Hepatocyte (in vitro differentiated cells): Measurements from ENCODE around the gene PLCL2. TPM values are rescaled to one million over a fixed set of nuclear protein-coding genes. Genes with fewer than 3 reads are reported as not detected.

ENCODE experiments used
- DNase-seq: peaks from one replicate; pipeline ENCODE4 v3.0.0-alpha.2; 2016; ENCODE audit warnings: low spot score
- H2AFZ ChIP-seq: fragments of 200-600 bp; sonication (generic); 2 replicates; pipeline ENCODE4 v1.6.0; 2016; ENCODE audit warnings: antibody characterized with exemption, mild to moderate bottlenecking
- H3K27ac ChIP-seq: fragments of 200-600 bp; sonication (generic); 2 replicates; pipeline ENCODE4 v1.5.1; 2016; ENCODE audit warnings: mild to moderate bottlenecking
- H3K27me3 ChIP-seq: fragments of 200-600 bp; sonication (generic); 2 replicates; pipeline ENCODE4 v1.6.1; 2016
- H3K36me3 ChIP-seq: fragments of 200-600 bp; sonication (generic); replicated peaks from 2 replicates; pipeline ENCODE4 v1.5.1; 2016; ENCODE audit warnings: low read depth; ENCODE audit not compliant: insufficient read depth
- H3K4me1 ChIP-seq: fragments of 200-600 bp; sonication (generic); 2 replicates; pipeline ENCODE4 v1.5.1; 2016; ENCODE audit warnings: mild to moderate bottlenecking, moderate library complexity; ENCODE audit not compliant: insufficient read depth
- H3K4me2 ChIP-seq: fragments of 200-600 bp; sonication (generic); 2 replicates; pipeline ENCODE4 v1.6.0; 2016
- H3K4me3 ChIP-seq: fragments of 200-600 bp; sonication (generic); 2 replicates; pipeline ENCODE4 v1.5.1; 2016; ENCODE audit warnings: mild to moderate bottlenecking
- H3K79me2 ChIP-seq: fragments of 200-600 bp; sonication (generic); 2 replicates; pipeline ENCODE4 v1.6.0; 2017; ENCODE audit warnings: mild to moderate bottlenecking
- H3K9me2 ChIP-seq: fragments of 200-600 bp; sonication (generic); replicated peaks from 2 replicates; pipeline ENCODE4 v1.6.0; 2017; ENCODE audit warnings: mild to moderate bottlenecking; ENCODE audit not compliant: insufficient read depth
- H3K9me3 ChIP-seq: fragments of 200-600 bp; sonication (generic); 2 replicates; pipeline ENCODE4 v1.5.1; 2016; ENCODE audit warnings: low read depth, mild to moderate bottlenecking
- H4K20me1 ChIP-seq: fragments of 200-600 bp; sonication (generic); 2 replicates; pipeline ENCODE4 v1.6.0; 2016; ENCODE audit warnings: mild to moderate bottlenecking; ENCODE audit not compliant: insufficient read depth, poor library complexity, severe bottlenecking
- CTCF ChIP-seq: fragments of 200-600 bp; sonication (generic); IDR thresholded peaks from 2 replicates; pipeline ENCODE4 v1.5.1; 2016; ENCODE audit warnings: antibody characterized with exemption, mild to moderate bottlenecking; ENCODE audit not compliant: poor library complexity
- EZH2 ChIP-seq: fragments of 200-600 bp; sonication (generic); IDR thresholded peaks from 2 replicates; pipeline ENCODE4 v1.6.1; 2016; ENCODE audit warnings: antibody characterized with exemption, mild to moderate bottlenecking, borderline replicate concordance
- EZH2phosphoT487 ChIP-seq: fragments of 200-600 bp; sonication (generic); IDR thresholded peaks from one replicate; pipeline ENCODE4 v1.6.1; 2018; ENCODE audit warnings: antibody characterized with exemption, mild to moderate bottlenecking, low read depth, moderate library complexity; ENCODE audit not compliant: unreplicated experiment, severe bottlenecking
- WGBS: methylation state at CpG from one replicate; pipeline ENCODE4 v1.1.6; 2016; ENCODE audit warnings: low lambda C conversion rate; ENCODE audit errors: missing lambda C conversion rate; 5-methylcytosine and 5-hydroxymethylcytosine counted together
- polyA plus RNA-seq: library from polyadenylated mRNA; unstranded; fragments of >200 nt; fragmentation: Nextera tagmentation; extraction: Ambion mirVana; gene quantifications from 2 replicates; pipeline ENCODE4 v1.2.1, GENCODE V29; 2016
- total RNA-seq: library from RNA; depleted of rRNA; stranded (reverse); fragments of >200 nt; gene quantifications from 2 replicates; pipeline ENCODE4 v1.2.3, GENCODE V29; 2014

PLCL2 gene
- total and polyA plus RNA-seq, 2 experiments from 2014 or later, result 3.2 to 14.2 TPM

- H3K27ac ChIP-seq, result peak overlapping the region; percentile 45
- no peaks in the 10 kb centered on the region for H3K36me3 ChIP-seq
- no peak overlapping the region for H3K4me2 ChIP-seq
- H3K27me3 ChIP-seq, result no peaks in the 10 kb centered on the region
- no peak overlapping the region for H2AFZ ChIP-seq
- 73% methylated on average over 5 of the region's 5 CpGs for WGBS
- DNase-seq, result no peak
- TF ChIP-seq CTCF (no peak), EZH2 (no peak), EZH2phosphoT487 (no peak)
- peaks cover 20% of the 10 kb centered on the region for H3K4me1 ChIP-seq
- no peaks in the 10 kb centered on the region for H4K20me1 ChIP-seq
- H3K4me3 ChIP-seq, result no peak overlapping the region
- no peaks in the 10 kb centered on the region for H3K9me3 ChIP-seq
- peaks cover 46% of the 10 kb centered on the region for H3K79me2 ChIP-seq
- H3K9me2 ChIP-seq, result no peaks in the 10 kb centered on the region
These were observed 11.4 kb downstream of the PLCL2 start for GRCh38 chr3:16896094-16896627.

GRCh38 chr3:16896820-16897219 lies 12.1 kb downstream of the PLCL2 start:
- Histone ChIP-seq H2AFZ (no peak overlapping the region), H3K4me2 (peak overlapping the region; percentile 60), H3K36me3 (no peaks in the 10 kb centered on the region), H4K20me1 (no peaks in the 10 kb centered on the region), H3K9me2 (no peaks in the 10 kb centered on the region), H3K4me3 (no peak overlapping the region), H3K9me3 (no peaks in the 10 kb centered on the region), H3K27me3 (no peaks in the 10 kb centered on the region), H3K27ac (peak overlapping the region; percentile 45), H3K4me1 (peaks cover 20% of the 10 kb centered on the region), H3K79me2 (peaks cover 51% of the 10 kb centered on the region)
- TF ChIP-seq EZH2phosphoT487 (no peak), EZH2 (no peak), CTCF (no peak)
- DNase-seq, result no peak
- WGBS, result 64% methylated on average over 5 of the region's 5 CpGs

- Histone ChIP-seq H3K27ac (peak overlapping the region; percentile 63), H3K4me3 (no peak overlapping the region), H3K9me3 (no peaks in the 10 kb centered on the region), H3K79me2 (peaks cover 54% of the 10 kb centered on the region), H2AFZ (no peak overlapping the region), H3K36me3 (no peaks in the 10 kb centered on the region), H3K4me1 (peaks cover 20% of the 10 kb centered on the region), H4K20me1 (no peaks in the 10 kb centered on the region), H3K9me2 (no peaks in the 10 kb centered on the region), H3K27me3 (no peaks in the 10 kb centered on the region), H3K4me2 (peak overlapping the region; percentile 60)
- TF ChIP-seq EZH2phosphoT487, result no peak
- no peak for TF ChIP-seq EZH2
- TF ChIP-seq CTCF, result no peak
- peak; percentile 28 for DNase-seq
- 46% methylated on average over 11 of the region's 11 CpGs for WGBS
These were observed 12.6 kb downstream of the PLCL2 start for GRCh38 chr3:16897254-16897926.
